Neural progenitor cell (in vitro differentiated cells): ENCODE measurements around the gene FARS2.

Experiments used
- CTCF ChIP-seq: fragments of 200-600 bp; sonication (generic); IDR thresholded peaks from 2 replicates; pipeline ENCODE4 v1.5.1; 2017; ENCODE audit warnings: antibody characterized with exemption, mild to moderate bottlenecking
- EZH2 ChIP-seq: fragments of 200-600 bp; sonication (generic); IDR thresholded peaks from 2 replicates; pipeline ENCODE4 v1.6.1; 2017; ENCODE audit warnings: antibody characterized with exemption, mild to moderate bottlenecking, moderate library complexity

DNA sequence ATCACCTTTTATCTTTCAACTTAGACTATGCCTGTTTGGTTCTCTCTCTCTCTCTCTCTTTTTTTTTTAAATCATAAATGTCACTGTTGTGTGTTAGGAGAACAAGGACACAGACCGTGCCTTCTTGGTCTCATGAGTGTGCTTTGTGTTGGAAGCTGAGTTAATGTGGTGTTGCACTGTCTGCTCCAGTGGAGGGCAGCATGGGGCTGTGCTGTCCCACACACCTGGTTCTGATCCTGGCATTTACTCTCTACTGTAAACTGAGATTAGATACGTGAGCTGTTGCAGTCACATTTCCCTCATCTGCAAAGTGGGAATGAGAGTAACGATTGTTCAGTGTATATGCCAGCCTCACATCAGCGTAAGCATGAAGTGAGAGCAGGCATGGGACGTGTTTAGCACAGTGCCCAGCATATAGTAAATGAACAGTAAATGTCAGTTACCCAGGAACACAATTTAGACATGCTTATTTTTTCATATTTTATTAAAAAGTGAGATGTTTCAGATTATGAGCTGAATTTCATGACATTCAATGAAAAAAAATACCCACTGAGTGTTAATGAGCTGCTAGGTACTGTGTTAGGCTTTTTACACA lies 161.1 kb downstream of the FARS2 start:
- TF ChIP-seq CTCF: peak; percentile 69
- TF ChIP-seq EZH2: no peak
